Progenitor cell of endocrine pancreas (in vitro differentiated cells): ENCODE results near the gene ACTRT2. TPM values are rescaled to one million over a fixed set of nuclear protein-coding genes. Genes with fewer than 3 reads are reported as not detected.

Source experiments
- DNase-seq: peaks from one replicate; pipeline ENCODE4 v3.0.0; 2021; ENCODE audit warnings: low spot score; ENCODE audit not compliant: unreplicated experiment
- H3K27ac Mint-ChIP-seq: 2 replicates; pipeline ENCODE4 v1.8.0; 2021; ENCODE audit warnings: mild to moderate bottlenecking, moderate library complexity, mixed read lengths
- H3K27me3 Mint-ChIP-seq: 2 replicates; pipeline ENCODE4 v1.8.0; 2021; ENCODE audit warnings: mixed read lengths
- H3K36me3 Mint-ChIP-seq: 2 replicates; pipeline ENCODE4 v1.8.0; 2022; ENCODE audit warnings: mixed read lengths; ENCODE audit not compliant: insufficient read depth
- H3K4me1 Mint-ChIP-seq: 2 replicates; pipeline ENCODE4 v1.8.0; 2021; ENCODE audit warnings: low read depth, mixed read lengths
- H3K4me3 Mint-ChIP-seq: 2 replicates; pipeline ENCODE4 v1.8.0; 2021; ENCODE audit warnings: low read depth, mild to moderate bottlenecking, moderate library complexity, mixed read lengths
- H3K9me3 Mint-ChIP-seq: 2 replicates; pipeline ENCODE4 v1.8.0; 2021; ENCODE audit warnings: low read depth, mixed read lengths
- total RNA-seq: library from RNA; stranded (reverse); gene quantifications from 2 replicates; pipeline ENCODE4 v1.2.1, GENCODE V29; 2021
- TF ChIP-seq, protein P1 (sequence below): fragments of 200-600 bp; sonication (generic); IDR thresholded peaks from one replicate; pipeline ENCODE4 v1.5.0; 2021; ENCODE audit warnings: antibody characterized with exemption, mild to moderate bottlenecking; ENCODE audit not compliant: unreplicated experiment

ACTRT2 gene
- total RNA-seq, 1 donor from 2014 or later: not detected

DNA sequence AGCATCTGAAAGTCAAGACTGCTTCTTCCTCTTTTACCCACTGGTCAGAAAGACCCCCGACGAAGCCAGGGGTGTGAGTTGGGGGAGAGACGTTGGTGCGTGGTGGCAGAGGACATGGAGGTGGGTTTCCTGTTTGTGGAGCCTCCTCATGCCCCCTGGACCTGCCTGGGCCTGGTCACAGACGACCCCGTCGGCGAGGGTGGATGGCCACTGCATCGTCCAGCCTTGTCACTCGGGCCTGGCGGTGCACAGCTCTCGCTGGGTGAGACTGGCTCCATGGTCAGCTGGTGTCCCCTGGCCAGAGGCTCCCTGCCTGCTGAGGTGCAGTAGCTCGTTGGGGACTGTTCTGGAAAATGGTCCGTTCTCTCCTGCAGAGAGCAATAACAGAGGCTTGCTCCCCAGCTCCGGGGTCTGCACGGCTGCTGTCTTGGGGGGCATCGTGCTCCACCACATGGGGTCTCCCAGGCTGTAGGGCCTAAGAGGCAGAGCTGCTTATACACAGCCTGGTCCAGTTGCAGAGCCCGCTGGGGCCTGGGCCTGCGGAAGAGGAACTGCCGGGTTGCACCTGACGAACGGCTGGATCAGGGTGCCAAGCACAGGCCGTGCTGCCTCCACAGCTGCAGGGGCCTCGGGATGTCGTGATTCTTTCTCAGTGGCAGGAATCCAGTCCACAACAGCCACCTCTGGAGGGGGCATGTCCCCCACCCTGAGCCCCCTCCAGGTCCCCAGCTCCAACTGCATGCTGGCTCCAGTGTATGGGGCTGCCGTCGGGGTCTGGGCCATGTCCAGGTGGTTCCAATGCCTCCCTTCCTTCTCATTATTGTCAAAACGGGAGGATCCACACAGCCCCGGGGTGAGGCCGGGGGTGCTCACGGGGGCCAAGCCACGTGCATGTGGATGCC is 18.0 kb upstream of the ACTRT2 start:
- Mint-ChIP-seq H3K27me3 (no peaks in the 10 kb centered on the region), H3K4me3 (no peak overlapping the region), H3K4me1 (no peaks in the 10 kb centered on the region), H3K9me3 (peaks cover 32% of the 10 kb centered on the region), H3K36me3 (no peaks in the 10 kb centered on the region), H3K27ac (no peak overlapping the region)
- TF ChIP-seq, protein P1, sequence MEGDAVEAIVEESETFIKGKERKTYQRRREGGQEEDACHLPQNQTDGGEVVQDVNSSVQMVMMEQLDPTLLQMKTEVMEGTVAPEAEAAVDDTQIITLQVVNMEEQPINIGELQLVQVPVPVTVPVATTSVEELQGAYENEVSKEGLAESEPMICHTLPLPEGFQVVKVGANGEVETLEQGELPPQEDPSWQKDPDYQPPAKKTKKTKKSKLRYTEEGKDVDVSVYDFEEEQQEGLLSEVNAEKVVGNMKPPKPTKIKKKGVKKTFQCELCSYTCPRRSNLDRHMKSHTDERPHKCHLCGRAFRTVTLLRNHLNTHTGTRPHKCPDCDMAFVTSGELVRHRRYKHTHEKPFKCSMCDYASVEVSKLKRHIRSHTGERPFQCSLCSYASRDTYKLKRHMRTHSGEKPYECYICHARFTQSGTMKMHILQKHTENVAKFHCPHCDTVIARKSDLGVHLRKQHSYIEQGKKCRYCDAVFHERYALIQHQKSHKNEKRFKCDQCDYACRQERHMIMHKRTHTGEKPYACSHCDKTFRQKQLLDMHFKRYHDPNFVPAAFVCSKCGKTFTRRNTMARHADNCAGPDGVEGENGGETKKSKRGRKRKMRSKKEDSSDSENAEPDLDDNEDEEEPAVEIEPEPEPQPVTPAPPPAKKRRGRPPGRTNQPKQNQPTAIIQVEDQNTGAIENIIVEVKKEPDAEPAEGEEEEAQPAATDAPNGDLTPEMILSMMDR: no peak
- DNase-seq: no peak

DNA sequence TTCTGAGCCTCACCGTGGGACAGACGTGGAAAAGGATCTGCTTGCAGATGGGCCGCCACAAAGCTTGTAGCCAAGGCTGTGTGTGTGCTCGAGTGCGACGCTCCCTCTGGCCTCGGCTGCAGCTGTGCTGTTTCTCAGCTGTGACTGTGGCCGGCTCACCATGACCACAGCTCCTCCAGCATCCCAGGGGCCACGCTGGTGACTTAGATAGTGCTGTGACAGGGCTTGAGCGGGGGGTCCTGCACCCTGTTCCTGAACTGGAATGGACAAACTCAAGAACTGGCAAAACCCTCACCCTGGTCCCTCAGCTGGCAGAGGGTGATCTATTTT is 17.4 kb upstream of the ACTRT2 start:
- TF ChIP-seq, protein P1: no peak
- DNase-seq: no peak
- H3K36me3 Mint-ChIP-seq: peaks cover 1% of the 10 kb centered on the region
- H3K27me3 Mint-ChIP-seq: no peaks in the 10 kb centered on the region
- no peaks in the 10 kb centered on the region for H3K4me1 Mint-ChIP-seq
- H3K9me3 Mint-ChIP-seq: peaks cover 33% of the 10 kb centered on the region
- no peak overlapping the region for H3K4me3 Mint-ChIP-seq
- no peak overlapping the region for H3K27ac Mint-ChIP-seq

DNA sequence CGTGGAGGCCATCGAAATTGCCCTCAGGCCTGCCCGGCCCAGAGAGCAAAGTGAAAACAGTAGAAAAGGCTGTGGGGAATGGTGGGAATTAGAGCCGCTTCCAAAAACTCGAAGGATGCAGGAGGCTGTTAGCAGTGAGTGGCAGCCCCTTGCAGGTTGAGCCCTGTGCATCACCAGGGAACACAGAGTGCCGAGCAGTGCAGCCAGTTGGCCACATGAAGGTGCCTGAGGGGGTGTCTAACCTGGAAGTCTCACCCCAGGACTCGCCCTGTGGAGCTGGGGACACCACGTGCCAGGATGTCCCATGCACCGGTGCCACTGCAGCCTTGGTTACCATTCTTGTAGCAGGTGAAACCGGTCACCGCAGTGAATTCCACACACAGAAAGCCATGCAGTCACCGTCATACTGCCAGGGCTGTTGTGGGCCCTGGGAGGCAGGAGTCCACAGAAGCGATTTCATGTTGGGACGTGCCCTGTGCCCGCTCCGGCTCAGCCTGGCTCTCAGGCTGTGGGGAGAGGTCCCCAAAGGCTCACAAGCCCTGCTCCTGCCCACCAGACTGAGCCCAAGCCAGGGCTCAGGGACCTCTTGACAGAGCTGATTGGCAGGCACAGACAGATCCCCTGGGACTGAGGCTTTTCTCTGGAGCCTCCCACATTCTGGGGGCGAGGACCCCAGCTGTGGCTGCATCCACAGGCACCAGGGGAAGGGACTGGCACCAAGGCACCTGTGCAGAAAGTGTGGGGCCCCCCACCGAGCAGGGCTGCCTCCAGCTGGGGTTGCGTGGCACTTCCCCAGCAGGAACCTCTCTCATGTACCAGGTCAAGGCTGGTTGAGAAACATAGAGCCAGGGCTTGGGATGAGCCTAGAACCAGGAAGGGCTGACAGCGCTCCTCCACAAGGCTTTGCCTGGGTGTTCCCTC is 16.7 kb upstream of the ACTRT2 start:
- H3K9me3 Mint-ChIP-seq: peaks cover 33% of the 10 kb centered on the region
- H3K36me3 Mint-ChIP-seq: peaks cover 1% of the 10 kb centered on the region
- no peaks in the 10 kb centered on the region for H3K27me3 Mint-ChIP-seq
- no peak overlapping the region for H3K27ac Mint-ChIP-seq
- no peak overlapping the region for H3K4me3 Mint-ChIP-seq
- no peak for DNase-seq
- TF ChIP-seq, protein P1: no peak
- H3K4me1 Mint-ChIP-seq: no peaks in the 10 kb centered on the region

DNA sequence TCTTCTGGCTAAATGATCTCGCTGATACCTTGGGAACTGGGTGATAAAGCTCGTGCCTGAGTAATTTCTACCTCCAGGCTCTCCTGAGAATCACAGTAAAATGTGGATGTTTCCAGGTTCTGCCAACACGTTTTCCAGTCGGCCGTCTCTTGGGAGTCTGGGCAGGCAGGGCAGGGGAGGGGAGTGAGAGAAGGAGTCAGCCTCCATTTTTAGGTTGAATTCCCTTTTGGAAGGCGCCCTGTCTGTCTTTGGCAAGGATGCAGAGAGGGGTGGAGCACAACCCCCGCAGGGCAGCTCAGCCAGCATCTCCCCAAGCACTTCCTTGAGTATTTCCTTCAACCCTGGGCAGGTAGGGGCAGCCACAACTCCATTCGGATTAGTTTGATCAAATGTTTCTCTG is 15.5 kb upstream of the ACTRT2 start:
- Mint-ChIP-seq H3K4me1 (no peaks in the 10 kb centered on the region), H3K36me3 (peaks cover 1% of the 10 kb centered on the region), H3K4me3 (no peak overlapping the region), H3K27me3 (no peaks in the 10 kb centered on the region), H3K27ac (no peak overlapping the region), H3K9me3 (peaks cover 26% of the 10 kb centered on the region)
- TF ChIP-seq, protein P1: no peak
- no peak for DNase-seq
